Measurements from ENCODE around the gene ANKRD2.

Gene ANKRD2

GRCh38 chr10:97566336-97566996 lies 6.1 kb upstream of the ANKRD2 start:
- ATAC-seq (ENCODE audit: insufficient read depth, low read depth) (no peak), DNase-seq (no peak)
- Histone ChIP-seq H3K36me3 (ENCODE audit: insufficient read depth, low read length) (no peaks in the 10 kb centered on the region), H3K4me1 (ENCODE audit: insufficient read depth, low read length) (no peaks in the 10 kb centered on the region), H3K27ac (ENCODE audit: low read length) (no peak overlapping the region), H4K20me1 (ENCODE audit: insufficient read depth, low read length) (no peaks in the 10 kb centered on the region), H3K27me3 (ENCODE audit: insufficient read depth, low read length, poor library complexity) (no peaks in the 10 kb centered on the region), H3K4me2 (ENCODE audit: insufficient read depth, low read length) (no peak overlapping the region), H2AFZ (ENCODE audit: low read depth, low read length) (no peak overlapping the region), H3K4me3 (ENCODE audit: low read depth in 1 of 2, low read length in 2 of 2) (no peak overlapping the region), H3K9me3 (ENCODE audit: insufficient read depth, low read length, severe bottlenecking) (no peaks in the 10 kb centered on the region), H3K9ac (ENCODE audit: low read depth, low read length) (no peak overlapping the region), H3K79me2 (ENCODE audit: insufficient read depth, low read length) (no peaks in the 10 kb centered on the region)
- TF ChIP-seq EZH2 (IDR thresholded peaks at IDR 0.05; ENCODE audit: borderline replicate concordance, low read depth, low read length, severe bottlenecking) = no peak
- TF ChIP-seq CTCF (IDR thresholded peaks at IDR 0.05; ENCODE audit: borderline replicate concordance, extremely low read depth, low read length, poor library complexity, severe bottlenecking) = no peak

GRCh38 chr10:97567891-97568290 lies 4.7 kb upstream of the ANKRD2 start:
- DNase-seq (no peak), ATAC-seq (ENCODE audit: insufficient read depth, low read depth) (no peak)
- Histone ChIP-seq H3K9me3 (ENCODE audit: insufficient read depth, low read length, severe bottlenecking) (no peaks in the 10 kb centered on the region), H3K27me3 (ENCODE audit: insufficient read depth, low read length, poor library complexity) (no peaks in the 10 kb centered on the region), H2AFZ (ENCODE audit: low read depth, low read length) (no peak overlapping the region), H3K79me2 (ENCODE audit: insufficient read depth, low read length) (no peaks in the 10 kb centered on the region), H3K4me1 (ENCODE audit: insufficient read depth, low read length) (no peaks in the 10 kb centered on the region), H3K9ac (ENCODE audit: low read depth, low read length) (no peak overlapping the region), H3K27ac (ENCODE audit: low read length) (no peak overlapping the region), H3K4me2 (ENCODE audit: insufficient read depth, low read length) (no peak overlapping the region), H3K4me3 (ENCODE audit: low read depth in 1 of 2, low read length in 2 of 2) (no peak overlapping the region), H4K20me1 (ENCODE audit: insufficient read depth, low read length) (no peaks in the 10 kb centered on the region), H3K36me3 (ENCODE audit: insufficient read depth, low read length) (no peaks in the 10 kb centered on the region)
- TF ChIP-seq CTCF (IDR thresholded peaks at IDR 0.05; ENCODE audit: borderline replicate concordance, extremely low read depth, low read length, poor library complexity, severe bottlenecking) (no peak), EZH2 (IDR thresholded peaks at IDR 0.05; ENCODE audit: borderline replicate concordance, low read depth, low read length, severe bottlenecking) (no peak)

GRCh38 chr10:97570146-97570788 lies 2.3 kb upstream of the ANKRD2 start:
- H3K79me2 ChIP-seq (ENCODE audit: insufficient read depth, low read length) = no peaks in the 10 kb centered on the region
- ATAC-seq (ENCODE audit: insufficient read depth, low read depth) (no peak), DNase-seq (no peak)
- no peaks in the 10 kb centered on the region for H4K20me1 ChIP-seq (ENCODE audit: insufficient read depth, low read length)
- H2AFZ ChIP-seq (ENCODE audit: low read depth, low read length) = no peak overlapping the region
- no peaks in the 10 kb centered on the region for H3K27me3 ChIP-seq (ENCODE audit: insufficient read depth, low read length, poor library complexity)
- H3K9me3 ChIP-seq (ENCODE audit: insufficient read depth, low read length, severe bottlenecking) = no peaks in the 10 kb centered on the region
- H3K9ac ChIP-seq (ENCODE audit: low read depth, low read length) = no peak overlapping the region
- no peak overlapping the region for H3K4me2 ChIP-seq (ENCODE audit: insufficient read depth, low read length)
- H3K4me3 ChIP-seq (ENCODE audit: low read depth in 1 of 2, low read length in 2 of 2) = no peak overlapping the region
- H3K36me3 ChIP-seq (ENCODE audit: insufficient read depth, low read length) = no peaks in the 10 kb centered on the region
- TF ChIP-seq EZH2 (IDR thresholded peaks at IDR 0.05; ENCODE audit: borderline replicate concordance, low read depth, low read length, severe bottlenecking) = no peak
- no peak for TF ChIP-seq CTCF (IDR thresholded peaks at IDR 0.05; ENCODE audit: borderline replicate concordance, extremely low read depth, low read length, poor library complexity, severe bottlenecking)
- no peaks in the 10 kb centered on the region for H3K4me1 ChIP-seq (ENCODE audit: insufficient read depth, low read length)
- H3K27ac ChIP-seq (ENCODE audit: low read length) = no peak overlapping the region

All from DND-41 (cell line).